Hepatocyte (in vitro differentiated cells): Measurements from ENCODE around the gene DOCK4. TPM values are rescaled to one million over a fixed set of nuclear protein-coding genes. Genes with fewer than 3 reads are reported as not detected.

Source experiments
- DNase-seq: peaks from one replicate; pipeline ENCODE4 v3.0.0-alpha.2; 2016; ENCODE audit warnings: low spot score
- H2AFZ ChIP-seq: fragments of 200-600 bp; sonication (generic); 2 replicates; pipeline ENCODE4 v1.6.0; 2016; ENCODE audit warnings: antibody characterized with exemption, mild to moderate bottlenecking
- H3K27ac ChIP-seq: fragments of 200-600 bp; sonication (generic); 2 replicates; pipeline ENCODE4 v1.5.1; 2016; ENCODE audit warnings: mild to moderate bottlenecking
- H3K27me3 ChIP-seq: fragments of 200-600 bp; sonication (generic); 2 replicates; pipeline ENCODE4 v1.6.1; 2016
- H3K36me3 ChIP-seq: fragments of 200-600 bp; sonication (generic); replicated peaks from 2 replicates; pipeline ENCODE4 v1.5.1; 2016; ENCODE audit warnings: low read depth; ENCODE audit not compliant: insufficient read depth
- H3K4me1 ChIP-seq: fragments of 200-600 bp; sonication (generic); 2 replicates; pipeline ENCODE4 v1.5.1; 2016; ENCODE audit warnings: mild to moderate bottlenecking, moderate library complexity; ENCODE audit not compliant: insufficient read depth
- H3K4me2 ChIP-seq: fragments of 200-600 bp; sonication (generic); 2 replicates; pipeline ENCODE4 v1.6.0; 2016
- H3K4me3 ChIP-seq: fragments of 200-600 bp; sonication (generic); 2 replicates; pipeline ENCODE4 v1.5.1; 2016; ENCODE audit warnings: mild to moderate bottlenecking
- H3K79me2 ChIP-seq: fragments of 200-600 bp; sonication (generic); 2 replicates; pipeline ENCODE4 v1.6.0; 2017; ENCODE audit warnings: mild to moderate bottlenecking
- H3K9me2 ChIP-seq: fragments of 200-600 bp; sonication (generic); replicated peaks from 2 replicates; pipeline ENCODE4 v1.6.0; 2017; ENCODE audit warnings: mild to moderate bottlenecking; ENCODE audit not compliant: insufficient read depth
- H3K9me3 ChIP-seq: fragments of 200-600 bp; sonication (generic); 2 replicates; pipeline ENCODE4 v1.5.1; 2016; ENCODE audit warnings: low read depth, mild to moderate bottlenecking
- H4K20me1 ChIP-seq: fragments of 200-600 bp; sonication (generic); 2 replicates; pipeline ENCODE4 v1.6.0; 2016; ENCODE audit warnings: mild to moderate bottlenecking; ENCODE audit not compliant: insufficient read depth, poor library complexity, severe bottlenecking
- CTCF ChIP-seq: fragments of 200-600 bp; sonication (generic); IDR thresholded peaks from 2 replicates; pipeline ENCODE4 v1.5.1; 2016; ENCODE audit warnings: antibody characterized with exemption, mild to moderate bottlenecking; ENCODE audit not compliant: poor library complexity
- EZH2 ChIP-seq: fragments of 200-600 bp; sonication (generic); IDR thresholded peaks from 2 replicates; pipeline ENCODE4 v1.6.1; 2016; ENCODE audit warnings: antibody characterized with exemption, mild to moderate bottlenecking, borderline replicate concordance
- EZH2phosphoT487 ChIP-seq: fragments of 200-600 bp; sonication (generic); IDR thresholded peaks from one replicate; pipeline ENCODE4 v1.6.1; 2018; ENCODE audit warnings: antibody characterized with exemption, mild to moderate bottlenecking, low read depth, moderate library complexity; ENCODE audit not compliant: unreplicated experiment, severe bottlenecking
- WGBS: methylation state at CpG from one replicate; pipeline ENCODE4 v1.1.6; 2016; ENCODE audit warnings: low lambda C conversion rate; ENCODE audit errors: missing lambda C conversion rate; 5-methylcytosine and 5-hydroxymethylcytosine counted together
- polyA plus RNA-seq: library from polyadenylated mRNA; unstranded; fragments of >200 nt; fragmentation: Nextera tagmentation; extraction: Ambion mirVana; gene quantifications from 2 replicates; pipeline ENCODE4 v1.2.1, GENCODE V29; 2016
- total RNA-seq: library from RNA; depleted of rRNA; stranded (reverse); fragments of >200 nt; gene quantifications from 2 replicates; pipeline ENCODE4 v1.2.3, GENCODE V29; 2014

DOCK4 gene
- total and polyA plus RNA-seq, 2 experiments from 2014 or later: 4.4 to 22.9 TPM

GRCh38 chr7:112084520-112084971 is 121.7 kb downstream of the DOCK4 start:
- WGBS: 73% methylated on average over 3 of the region's 3 CpGs
- no peaks in the 10 kb centered on the region for H3K9me3 ChIP-seq
- no peak overlapping the region for H3K27ac ChIP-seq
- no peaks in the 10 kb centered on the region for H3K27me3 ChIP-seq
- H2AFZ ChIP-seq: no peak overlapping the region
- no peaks in the 10 kb centered on the region for H4K20me1 ChIP-seq
- no peak overlapping the region for H3K4me3 ChIP-seq
- H3K9me2 ChIP-seq: no peaks in the 10 kb centered on the region
- DNase-seq: no peak
- H3K79me2 ChIP-seq: peaks cover 16% of the 10 kb centered on the region
- no peak overlapping the region for H3K4me2 ChIP-seq
- no peaks in the 10 kb centered on the region for H3K36me3 ChIP-seq
- H3K4me1 ChIP-seq: peaks cover 15% of the 10 kb centered on the region
- no peak for TF ChIP-seq CTCF
- TF ChIP-seq EZH2phosphoT487: no peak
- TF ChIP-seq EZH2: no peak

- no peaks in the 10 kb centered on the region for H4K20me1 ChIP-seq
- H3K36me3 ChIP-seq: no peaks in the 10 kb centered on the region
- no peaks in the 10 kb centered on the region for H3K27me3 ChIP-seq
- no peaks in the 10 kb centered on the region for H3K9me3 ChIP-seq
- H2AFZ ChIP-seq: no peak overlapping the region
- H3K4me1 ChIP-seq: peaks cover 15% of the 10 kb centered on the region
- no peaks in the 10 kb centered on the region for H3K9me2 ChIP-seq
- peaks cover 10% of the 10 kb centered on the region for H3K79me2 ChIP-seq
- no peak overlapping the region for H3K4me2 ChIP-seq
- WGBS: 93% methylated on average over 7 of the region's 7 CpGs
- no peak overlapping the region for H3K4me3 ChIP-seq
- H3K27ac ChIP-seq: no peak overlapping the region
- TF ChIP-seq CTCF (no peak), EZH2 (no peak), EZH2phosphoT487 (no peak)
- DNase-seq: no peak
Measured at GRCh38 chr7:112083776-112084355, 122.3 kb downstream of the DOCK4 start.

- H3K4me1 ChIP-seq: peaks cover 10% of the 10 kb centered on the region
- no peak overlapping the region for H3K27ac ChIP-seq
- H3K27me3 ChIP-seq: no peaks in the 10 kb centered on the region
- no peak for TF ChIP-seq EZH2phosphoT487
- no peak for TF ChIP-seq CTCF
- no peak for TF ChIP-seq EZH2
- no peaks in the 10 kb centered on the region for H3K36me3 ChIP-seq
- H3K4me3 ChIP-seq: no peak overlapping the region
- no peaks in the 10 kb centered on the region for H4K20me1 ChIP-seq
- no peak for DNase-seq
- H3K9me2 ChIP-seq: no peaks in the 10 kb centered on the region
- H3K4me2 ChIP-seq: no peak overlapping the region
- H3K9me3 ChIP-seq: no peaks in the 10 kb centered on the region
- 90% methylated on average over 7 of the region's 7 CpGs for WGBS
- H2AFZ ChIP-seq: no peak overlapping the region
- H3K79me2 ChIP-seq: peaks cover 7% of the 10 kb centered on the region
Measured at GRCh38 chr7:112082306-112082705, 123.9 kb downstream of the DOCK4 start.

- Histone ChIP-seq H3K4me3 (no peak overlapping the region), H3K9me3 (no peaks in the 10 kb centered on the region), H4K20me1 (no peaks in the 10 kb centered on the region), H3K27me3 (no peaks in the 10 kb centered on the region), H3K27ac (no peak overlapping the region), H3K9me2 (no peaks in the 10 kb centered on the region), H3K4me2 (no peak overlapping the region), H3K4me1 (peaks cover 8% of the 10 kb centered on the region), H2AFZ (no peak overlapping the region), H3K79me2 (peaks cover 8% of the 10 kb centered on the region), H3K36me3 (no peaks in the 10 kb centered on the region)
- TF ChIP-seq EZH2phosphoT487 (no peak), EZH2 (no peak)
- DNase-seq: no peak
- 95% methylated on average over 4 of the region's 4 CpGs for WGBS
Measured at GRCh38 chr7:112081778-112082177, 124.4 kb downstream of the DOCK4 start.
